ENCODE measurements around the gene AP4M1.

Gene AP4M1

GRCh38 chr7:100101016-100101862, at the start of gene AP4M1, which contains the start of gene MCM7:
AP4M1 (plus strand) TSS chr7:100101643; CDS start chr7:100101715, 72 bp downstream.
MCM7 (minus strand) TSS chr7:100101397; CDS start chr7:100101294, 103 bp downstream.
- DNase-seq (ENCODE audit: low read depth): peak; percentile 96

- DNase-seq (ENCODE audit: low read depth): no peak
Measured at GRCh38 chr7:100053215-100053614, 48.2 kb upstream of the AP4M1 start.

GRCh38 chr7:100057006-100057405, 44.4 kb upstream of the AP4M1 start:
- no peak for DNase-seq (ENCODE audit: low read depth)

GRCh38 chr7:100059251-100059739, 42.1 kb upstream of the AP4M1 start:
- DNase-seq (ENCODE audit: low read depth): no peak

GRCh38 chr7:100061518-100062193, 39.8 kb upstream of the AP4M1 start:
- DNase-seq (ENCODE audit: low read depth): no peak

DNA sequence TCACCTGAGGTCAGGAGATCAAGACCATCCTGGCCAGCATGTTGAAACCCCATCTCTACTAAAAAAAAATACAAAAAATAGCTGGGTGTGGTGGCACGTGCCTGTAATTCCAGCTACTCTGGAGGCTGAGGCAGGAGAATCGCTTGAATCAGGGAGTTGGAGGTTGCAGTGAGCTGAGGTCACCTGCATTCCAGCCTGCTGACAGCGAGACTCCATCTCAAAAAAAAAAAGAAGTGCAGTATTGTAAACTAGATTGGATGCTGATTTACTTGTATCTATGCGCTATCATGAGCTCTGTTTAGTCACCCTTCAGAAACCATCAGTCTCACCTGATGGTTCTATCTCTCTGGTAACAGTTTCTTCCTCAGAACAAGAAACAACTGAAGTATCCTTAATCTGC, 38.1 kb upstream of the AP4M1 start:
- DNase-seq (ENCODE audit: low read depth): no peak

- DNase-seq (ENCODE audit: low read depth): no peak
Measured at GRCh38 chr7:100064162-100064561, 37.3 kb upstream of the AP4M1 start.

GRCh38 chr7:100065452-100066186, 35.8 kb upstream of the AP4M1 start:
- DNase-seq (ENCODE audit: low read depth): no peak

DNA sequence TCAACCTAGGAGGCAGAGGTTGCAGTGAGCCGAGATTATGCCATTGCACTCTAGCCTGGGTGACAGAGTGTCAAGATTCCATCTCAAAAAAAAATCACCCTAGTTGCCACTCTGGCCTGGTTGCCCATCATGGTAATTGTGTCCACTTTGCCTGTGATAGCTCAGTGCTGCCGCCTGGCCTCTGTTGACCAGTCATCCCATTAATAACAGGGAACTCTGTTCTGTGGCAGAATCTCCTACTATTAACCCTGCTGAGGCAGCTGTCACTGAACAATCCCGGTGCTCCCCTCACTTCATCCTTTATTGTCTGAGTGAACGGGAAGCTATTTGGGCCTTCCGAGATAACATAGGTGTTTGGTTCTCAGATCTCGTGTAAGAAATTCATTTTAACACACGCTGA, 34.5 kb upstream of the AP4M1 start:
- no peak for DNase-seq (ENCODE audit: low read depth)

DNA sequence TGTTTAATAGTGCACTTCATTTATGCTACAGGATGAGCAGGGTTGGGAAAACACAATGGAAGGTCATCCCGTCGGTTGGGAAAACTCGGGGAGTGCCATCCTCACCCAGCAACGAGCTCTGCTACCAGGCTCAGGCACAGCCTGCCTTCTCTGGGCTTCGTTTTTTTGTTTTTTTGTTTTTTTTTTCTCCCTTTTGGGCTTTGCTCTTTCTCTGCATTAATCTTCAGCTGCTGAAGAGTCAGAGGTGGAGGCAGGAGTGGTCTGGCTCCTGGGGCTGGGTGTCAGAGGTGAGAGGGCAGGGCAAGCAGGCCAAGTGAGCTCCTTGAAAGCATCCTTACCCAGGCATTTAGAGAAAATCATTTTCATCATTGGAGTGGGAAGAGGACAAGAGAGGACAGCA, 31.5 kb upstream of the AP4M1 start:
- DNase-seq (ENCODE audit: low read depth): no peak

DNA sequence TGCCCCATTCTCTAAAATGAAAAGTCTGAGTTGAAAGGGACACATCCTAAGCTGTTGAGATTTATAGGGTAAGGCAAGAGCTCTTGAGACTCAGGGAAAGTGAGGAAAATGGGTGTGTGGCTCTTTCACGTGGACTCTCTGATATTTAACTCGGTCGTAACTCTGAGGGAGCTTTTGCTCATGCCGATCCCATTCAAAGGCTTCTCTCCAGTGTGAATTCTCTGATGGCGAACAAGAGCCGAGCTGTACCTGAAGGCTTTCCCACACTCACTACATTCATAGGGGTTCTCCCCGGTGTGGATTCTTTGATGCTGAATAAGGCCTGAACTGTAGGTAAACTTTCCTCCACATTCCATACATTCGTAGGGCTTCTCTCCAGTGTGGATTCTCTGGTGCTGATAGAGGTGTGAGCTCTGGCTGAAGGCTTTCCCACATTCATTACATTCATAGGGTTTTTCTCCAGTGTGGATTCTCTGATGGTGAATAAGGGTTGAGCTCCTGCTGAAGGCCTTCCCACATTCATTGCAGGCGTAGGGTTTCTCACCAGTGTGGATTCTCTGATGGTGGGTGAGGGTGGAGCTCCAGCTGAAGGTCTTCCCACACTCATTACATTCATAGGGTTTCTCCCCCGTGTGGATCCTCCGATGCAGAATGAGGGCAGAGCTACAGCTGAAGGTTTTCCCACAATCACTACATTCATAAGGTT, 30.3 kb upstream of the AP4M1 start:
- DNase-seq (ENCODE audit: low read depth): no peak

- no peak for DNase-seq (ENCODE audit: low read depth)
Measured at GRCh38 chr7:100072462-100072861, 29.0 kb upstream of the AP4M1 start.

- DNase-seq (ENCODE audit: low read depth): no peak
Measured at GRCh38 chr7:100074841-100075240, 26.6 kb upstream of the AP4M1 start.

DNA sequence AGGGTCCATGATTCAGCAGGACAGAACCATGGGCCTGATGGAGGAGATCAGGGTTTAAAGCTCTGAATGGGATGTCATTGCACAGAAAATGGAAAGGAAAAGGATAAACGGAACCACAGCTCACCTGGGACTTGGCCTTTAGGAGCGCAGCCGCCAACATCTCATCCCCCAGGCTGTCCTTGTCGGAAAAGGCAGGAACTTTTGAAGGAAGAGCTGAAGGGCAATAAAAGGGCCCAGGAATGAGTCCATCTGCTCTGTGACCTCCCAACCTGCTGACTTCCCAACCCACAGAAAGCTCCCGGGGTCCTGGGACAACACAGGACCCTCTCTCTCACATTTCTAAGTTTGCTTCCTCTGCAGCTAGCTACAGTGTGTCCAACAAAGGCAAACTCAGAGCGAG, 26.0 kb upstream of the AP4M1 start:
- DNase-seq (ENCODE audit: low read depth): no peak

DNA sequence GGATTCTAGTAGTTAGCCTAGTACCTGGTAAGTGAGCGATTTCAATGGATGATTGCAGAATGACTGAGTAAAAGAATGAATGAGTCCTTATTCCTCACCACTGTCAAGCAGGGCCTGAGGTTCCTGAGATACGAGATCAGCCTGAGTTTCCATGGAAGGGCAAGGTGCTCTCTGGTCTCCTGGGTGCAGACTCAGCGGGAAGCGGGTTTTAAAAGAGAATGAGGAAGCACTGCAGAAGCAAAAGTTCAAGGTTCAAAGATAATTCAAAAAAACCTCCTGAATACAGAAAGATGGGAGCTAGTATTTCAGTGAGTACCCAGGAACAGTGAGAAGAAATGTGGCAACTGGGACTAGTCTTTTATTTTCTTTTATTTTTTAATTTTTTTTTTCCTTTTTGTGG, 24.2 kb upstream of the AP4M1 start:
- no peak for DNase-seq (ENCODE audit: low read depth)

GRCh38 chr7:100079024-100079560, 22.4 kb upstream of the AP4M1 start:
- no peak for DNase-seq (ENCODE audit: low read depth)

- DNase-seq (ENCODE audit: low read depth): no peak
Measured at GRCh38 chr7:100080907-100081534, 20.4 kb upstream of the AP4M1 start.

- DNase-seq (ENCODE audit: low read depth): peak; percentile 95
Measured at GRCh38 chr7:100081535-100082102, 19.8 kb upstream of the AP4M1 start, which contains the start of gene ZNF3. ZNF3 (minus strand) TSS chr7:100081723; CDS start chr7:100077357, 4,366 bp downstream.

- DNase-seq (ENCODE audit: low read depth): no peak
Measured at GRCh38 chr7:100082978-100083377, 18.5 kb upstream of the AP4M1 start.

GRCh38 chr7:100085515-100085914, 15.9 kb upstream of the AP4M1 start:
- no peak for DNase-seq (ENCODE audit: low read depth)

Data from activated T-helper 9 cell treated with anti-CD3 and anti-CD28 coated beads, Interleukin-2, amount 50 U/mL, for 16 hours (primary cell).